GM21723 (cell line): ENCODE data around the gene CTIF.

Source experiments
- ATAC-seq: cut with Tn5 transposase; IDR thresholded peaks from one replicate; pipeline ENCODE4 v1.9.1; 2021; ENCODE audit warnings: mild to moderate bottlenecking, moderate library complexity; ENCODE audit not compliant: unreplicated experiment

The CTIF gene

GRCh38 chr18:48765053-48765452, 226.2 kb downstream of the CTIF start:
- no peak for ATAC-seq

- ATAC-seq, result no peak
These were observed 227.2 kb downstream of the CTIF start for GRCh38 chr18:48766026-48766425.

- ATAC-seq, result no peak
These were observed 227.7 kb downstream of the CTIF start for GRCh38 chr18:48766487-48766886.

GRCh38 chr18:48767090-48767690, 228.4 kb downstream of the CTIF start:
- no peak for ATAC-seq

GRCh38 chr18:48769006-48769636, 230.3 kb downstream of the CTIF start:
- ATAC-seq, result no peak

GRCh38 chr18:48770243-48770642, 231.4 kb downstream of the CTIF start:
- no peak for ATAC-seq

- ATAC-seq, result no peak
These were observed 233.0 kb downstream of the CTIF start for GRCh38 chr18:48771641-48772375.

GRCh38 chr18:48772457-48772856, 233.6 kb downstream of the CTIF start:
- no peak for ATAC-seq

- no peak for ATAC-seq
These were observed 235.0 kb downstream of the CTIF start for GRCh38 chr18:48773821-48774220.

GRCh38 chr18:48774941-48775340, 236.1 kb downstream of the CTIF start:
- ATAC-seq, result no peak

- ATAC-seq, result no peak
These were observed 236.7 kb downstream of the CTIF start for GRCh38 chr18:48775372-48776155.

- no peak for ATAC-seq
These were observed 237.3 kb downstream of the CTIF start for GRCh38 chr18:48776156-48776555.

- ATAC-seq, result no peak
These were observed 237.8 kb downstream of the CTIF start for GRCh38 chr18:48776641-48777025.

GRCh38 chr18:48777026-48777743, 238.4 kb downstream of the CTIF start:
- ATAC-seq, result peak; percentile 61

GRCh38 chr18:48777744-48778116, 238.9 kb downstream of the CTIF start:
- ATAC-seq, result no peak

- ATAC-seq, result no peak
These were observed 239.6 kb downstream of the CTIF start for GRCh38 chr18:48778344-48779011.

GRCh38 chr18:48779462-48779861, 240.6 kb downstream of the CTIF start:
- ATAC-seq, result no peak

- ATAC-seq, result no peak
These were observed 241.5 kb downstream of the CTIF start for GRCh38 chr18:48780201-48780912.

GRCh38 chr18:48780913-48781162, 242.0 kb downstream of the CTIF start:
- ATAC-seq, result no peak
